Posterior vena cava (tissue), 2 donors: ENCODE measurements around the gene HMHB1. TPM values are rescaled to one million over a fixed set of nuclear protein-coding genes. Genes with fewer than 3 reads are reported as not detected.

Source experiments
- DNase-seq: peaks from one replicate; pipeline ENCODE4 v3.0.0-alpha.2; 2020; ENCODE audit warnings: low spot score
- intact Hi-C, 2 donors: fragments of 100-400 bp; cut with DNase I; formaldehyde crosslinking; loops; one replicate each; pipeline versions ENCODE4 v1.14.1 to v1.14.2; 2022 to 2023
- long read RNA-seq, 2 donors: library from polyadenylated mRNA; unstranded; transcript quantifications; one replicate each; pipeline ENCODE4 v2.0.0, GENCODE V29; 2020 to 2021
- total RNA-seq, 2 donors: library from RNA; stranded (reverse); fragmentation: NEBNext Ultra II Directional; extraction: Animal tissue kit (Norgen Biotek cat#: 25700); gene quantifications; one replicate each; pipeline ENCODE4 v1.2.1, GENCODE V29; 2021
- donor health status: DM: yes; HTN: yes; CAD: no.
- donor health status: DM: yes; HTN: yes; CAD: no.

The HMHB1 gene
- not detected for total RNA-seq
- long read RNA-seq, donor 1 = 0 reads
- long read RNA-seq, donor 2 = 0 reads

DNA sequence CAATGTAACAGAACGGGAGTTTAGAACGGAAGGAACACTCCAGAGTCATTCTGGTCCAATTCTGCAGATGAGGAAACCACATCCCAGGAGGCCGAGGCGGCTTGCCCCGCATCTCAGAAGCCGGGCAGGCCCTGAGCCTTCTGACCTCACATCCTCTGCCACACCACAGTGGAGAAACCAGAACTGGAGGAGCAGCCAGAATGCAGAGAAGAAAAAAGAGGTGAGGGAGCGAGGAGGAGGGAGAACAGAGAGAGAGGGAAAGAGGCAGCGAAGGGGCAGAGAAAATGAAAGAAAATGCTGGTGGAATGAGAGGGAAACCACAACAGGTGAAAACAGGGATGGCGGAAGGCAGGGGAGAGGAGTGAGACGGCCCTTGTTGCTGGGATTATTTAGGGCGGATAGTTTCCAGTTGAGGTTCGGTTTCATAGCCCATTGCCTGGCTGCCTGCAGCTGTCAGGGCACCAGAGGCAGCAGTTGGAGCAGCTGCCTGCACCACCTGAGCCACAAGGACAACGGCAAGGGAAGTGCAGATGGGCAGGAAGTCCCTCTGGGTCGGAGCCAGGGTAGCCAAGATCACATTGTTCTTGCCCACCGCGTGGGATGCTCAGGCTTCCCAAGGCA is at the start of gene HMHB1:
Gene HMHB1 (plus strand): TSS at position 77 of the 621 bp plus-strand sequence.
- no peak for DNase-seq
- intact Hi-C loops = no loop called here

DNA sequence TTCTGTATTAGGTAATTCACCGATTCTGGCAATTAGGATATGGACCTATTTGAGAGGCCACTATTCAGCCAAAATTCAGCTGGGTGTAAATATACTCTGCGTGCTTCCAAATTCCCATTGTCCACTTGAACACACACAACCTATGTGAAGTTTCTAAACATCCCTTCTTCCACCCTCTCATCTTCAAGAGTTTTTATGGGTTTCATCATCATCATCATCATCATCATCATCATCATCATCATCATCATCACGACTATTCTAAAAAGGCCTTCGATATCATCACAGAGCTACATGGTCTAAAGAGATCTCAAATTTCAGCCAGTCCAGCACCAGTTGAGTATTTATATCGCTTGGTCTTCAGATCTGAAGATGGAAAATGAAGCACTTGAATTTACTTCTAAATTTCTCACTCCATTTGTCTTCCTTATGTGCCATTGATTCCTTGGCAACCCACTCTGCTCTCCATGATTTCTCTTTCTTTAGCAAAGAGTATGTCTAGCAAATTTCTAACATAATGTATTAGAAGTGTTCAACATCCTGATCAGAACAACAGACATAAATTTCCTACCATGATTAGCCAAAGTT is 49.2 kb upstream of the HMHB1 start:
- no peak for DNase-seq
- intact Hi-C loops = no loop called here

DNA sequence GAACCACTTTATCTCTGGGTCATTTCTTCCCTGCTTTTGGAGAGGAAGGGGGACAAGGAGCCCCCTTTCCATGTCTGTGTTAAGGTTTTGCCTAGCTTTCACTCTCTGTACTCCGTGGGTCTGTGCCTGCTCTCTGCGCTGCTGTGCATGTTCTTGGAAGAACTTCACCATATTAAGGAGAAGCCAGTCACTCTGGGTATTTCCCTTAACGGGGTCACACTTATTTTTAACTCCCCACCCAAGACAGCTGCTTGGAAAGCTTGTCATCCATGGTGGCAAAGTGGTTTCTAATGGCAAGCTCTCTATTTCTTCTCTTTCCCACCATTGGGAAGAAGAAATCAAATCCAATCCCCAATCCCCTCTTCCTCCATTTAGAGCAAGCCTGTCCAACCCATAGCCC is 44.8 kb upstream of the HMHB1 start:
- intact Hi-C loops = no loop called here
- no peak for DNase-seq

GRCh38 chr5:143769026-143769786 is 42.8 kb upstream of the HMHB1 start:
- intact Hi-C loops = no loop called here
- no peak for DNase-seq

DNA sequence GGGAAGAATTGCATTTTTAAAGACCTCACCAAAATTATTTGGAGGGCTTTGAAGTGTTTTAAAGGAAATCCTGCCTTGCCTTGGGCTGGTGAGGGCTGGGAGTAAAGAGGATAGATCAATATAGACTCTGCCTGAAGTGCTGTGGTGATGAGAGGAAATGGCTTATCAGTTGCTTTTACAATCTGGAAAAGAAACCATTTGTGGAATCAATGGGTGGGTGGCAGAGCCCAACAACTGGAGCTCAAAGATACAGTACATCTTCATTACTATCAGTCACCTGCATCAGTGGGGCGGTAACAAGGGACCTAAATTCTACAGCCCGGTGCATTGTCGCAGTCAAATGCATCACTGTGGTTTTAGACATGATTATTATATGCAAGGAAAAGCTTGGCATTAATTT is 41.5 kb upstream of the HMHB1 start:
- DNase-seq = no peak
- intact Hi-C loops = no loop called here

DNA sequence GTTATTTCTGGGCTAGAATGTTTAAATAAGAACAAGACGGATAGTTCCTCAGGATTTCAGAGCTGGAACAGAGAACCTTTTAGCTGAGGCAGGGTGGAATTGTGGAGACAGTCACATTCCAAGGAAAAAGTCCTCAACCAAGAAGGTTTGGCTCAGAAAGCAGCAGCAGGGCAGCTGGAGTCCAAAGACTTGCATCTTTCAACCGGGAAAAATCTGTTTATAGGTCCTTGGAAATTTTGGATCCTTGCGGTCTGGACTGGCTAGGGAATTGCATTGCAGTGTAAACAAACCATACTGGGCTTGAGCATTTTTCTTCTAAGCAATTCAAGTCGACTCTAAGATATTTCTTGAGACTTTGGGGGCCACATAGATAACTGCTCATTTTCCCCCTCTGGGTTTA is 40.8 kb upstream of the HMHB1 start:
- no peak for DNase-seq
- intact Hi-C loops = no loop called here

GRCh38 chr5:143771602-143772001 is 40.4 kb upstream of the HMHB1 start:
- DNase-seq = no peak
- intact Hi-C loops = no loop called here

DNA sequence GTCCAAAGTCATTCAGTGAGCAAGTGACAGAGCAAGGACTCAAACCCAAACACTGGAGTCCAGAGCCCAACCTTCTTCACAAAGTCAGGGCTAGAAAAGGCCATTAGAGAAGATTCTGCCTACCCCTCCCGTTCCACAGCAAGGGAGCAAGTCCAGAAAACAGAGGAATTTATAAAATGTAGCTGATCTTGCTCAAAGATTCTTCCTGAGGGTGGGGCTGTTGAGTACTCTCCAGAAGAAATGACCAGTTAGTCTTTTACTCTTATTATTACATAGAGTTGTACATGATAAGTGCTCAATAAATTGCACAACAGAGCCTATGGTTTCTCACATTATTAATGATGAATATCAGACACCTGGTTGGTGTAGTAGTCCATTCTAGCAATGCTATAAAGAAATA is 39.3 kb upstream of the HMHB1 start:
- intact Hi-C loops = no loop called here
- DNase-seq = no peak

- no peak for DNase-seq
- intact Hi-C loops = no loop called here
Observed at GRCh38 chr5:143775258-143775657, 36.7 kb upstream of the HMHB1 start.

DNA sequence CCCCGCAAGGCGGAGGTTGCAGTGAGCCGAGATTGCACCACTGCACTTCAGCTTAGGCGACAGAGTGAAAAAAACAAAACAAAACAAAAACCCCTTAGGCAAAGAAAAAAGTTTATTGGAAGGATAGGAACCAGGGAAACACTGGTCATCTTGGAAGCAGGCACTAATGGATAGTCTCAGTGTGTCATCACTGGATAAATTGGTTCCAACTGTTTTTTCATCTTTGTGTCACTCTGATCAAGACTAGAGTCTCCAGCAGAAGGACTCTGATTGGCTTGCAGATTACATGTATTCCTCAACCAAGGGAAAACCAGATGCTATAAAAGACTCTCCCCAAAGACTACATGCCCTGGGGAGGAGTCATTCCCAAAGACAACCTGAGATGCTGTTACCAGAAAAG is 35.0 kb upstream of the HMHB1 start:
- DNase-seq = no peak
- intact Hi-C loops = no loop called here

DNA sequence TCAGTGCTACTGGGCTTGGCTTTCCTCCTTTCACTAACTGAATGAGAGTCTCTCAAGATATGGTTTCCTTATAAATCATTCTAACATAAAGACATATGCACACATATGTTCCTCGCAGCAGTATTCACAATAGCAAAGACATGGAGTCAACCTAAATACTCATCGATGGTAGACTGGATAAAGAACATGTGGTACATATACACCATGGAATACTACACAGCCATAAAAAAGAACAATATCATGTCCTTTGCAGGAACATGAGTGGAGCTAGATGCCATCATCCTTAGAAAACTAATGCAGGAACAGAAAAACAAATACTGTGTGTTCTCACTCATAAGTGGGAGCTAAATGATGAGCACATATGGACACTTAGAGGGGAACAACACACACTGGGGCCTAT is 32.5 kb upstream of the HMHB1 start:
- no peak for DNase-seq

GRCh38 chr5:143781993-143782520 is 29.9 kb upstream of the HMHB1 start:
- intact Hi-C loops = no loop called here
- DNase-seq = no peak

More for the DNA sequence above, 32.5 kb upstream of the HMHB1 start:
- intact Hi-C loops = no loop called here

DNA sequence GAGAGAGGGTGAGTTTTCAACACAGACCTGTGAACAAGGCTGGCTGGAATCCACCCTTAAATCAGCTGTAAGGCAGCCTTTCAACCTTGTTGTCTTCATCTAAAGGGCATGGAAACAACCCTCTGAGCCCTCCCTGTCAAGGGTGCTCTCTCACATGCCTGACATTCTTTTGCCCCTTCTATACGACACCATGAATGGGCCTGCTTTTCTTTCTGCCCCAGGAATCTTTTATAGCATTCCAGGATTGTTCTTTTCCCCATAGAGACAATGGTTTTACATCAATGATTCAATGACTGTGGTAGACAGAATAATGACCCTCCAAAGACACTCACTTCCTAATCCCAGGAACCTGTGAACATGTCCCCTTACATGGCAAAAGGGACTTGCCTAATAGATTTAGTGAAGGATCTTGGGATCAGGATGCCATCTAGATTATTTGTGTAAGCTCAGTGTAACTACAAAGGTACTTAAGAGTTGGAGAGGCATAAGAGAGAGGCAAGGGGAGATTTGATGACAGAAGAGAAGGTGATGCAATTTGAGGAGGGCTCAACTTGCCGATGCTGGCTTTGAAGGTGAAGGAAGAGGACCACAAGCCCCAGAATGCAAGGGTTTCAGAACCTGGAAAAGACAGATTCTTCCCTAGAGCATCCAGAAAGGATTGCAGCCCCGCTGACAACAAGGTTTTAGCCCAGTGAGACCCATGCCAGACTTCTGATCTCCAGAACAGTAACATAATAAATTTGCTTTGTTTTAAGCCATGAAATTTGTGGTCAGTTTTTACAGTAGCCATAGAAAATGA is 29.2 kb upstream of the HMHB1 start:
- no peak for DNase-seq

GRCh38 chr5:143788401-143788800 is 23.6 kb upstream of the HMHB1 start:
- no peak for DNase-seq
- intact Hi-C loops = no loop called here

More for the DNA sequence above, 29.2 kb upstream of the HMHB1 start:
- intact Hi-C loops = no loop called here

DNA sequence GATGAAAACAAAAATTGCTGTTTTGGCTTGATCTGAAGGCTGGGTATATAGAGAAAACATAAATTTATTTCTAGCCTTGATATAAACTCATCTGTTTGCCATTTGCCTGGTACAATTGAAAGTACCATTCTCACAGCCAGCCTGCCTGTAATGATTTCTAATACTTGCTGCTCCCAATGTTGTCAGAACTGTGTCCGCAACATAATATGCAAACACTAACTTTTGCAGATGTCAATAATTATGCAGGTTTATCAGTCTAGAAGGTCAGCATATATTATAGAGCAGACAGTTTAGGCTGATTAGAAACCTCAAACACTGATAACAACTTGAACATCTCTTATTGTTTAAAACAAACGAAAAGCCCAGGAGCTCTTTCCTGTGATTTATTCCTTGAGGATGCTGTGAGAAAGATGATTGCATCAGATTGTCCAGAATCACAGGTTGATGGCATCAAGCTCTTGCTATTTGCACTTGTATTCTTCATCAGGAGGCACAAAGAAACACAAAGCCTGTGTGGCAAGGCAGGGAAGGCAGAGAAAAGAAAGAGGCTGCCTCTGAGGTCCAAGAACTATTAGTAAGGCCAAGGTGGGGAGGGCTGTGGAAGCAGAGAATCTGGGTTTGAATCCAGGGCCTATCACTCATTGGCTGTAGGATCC is 21.4 kb upstream of the HMHB1 start:
- intact Hi-C loops = no loop called here
- DNase-seq = no peak

GRCh38 chr5:143791848-143792731 is 19.9 kb upstream of the HMHB1 start:
- no peak for DNase-seq
- intact Hi-C loops = no loop called here

DNA sequence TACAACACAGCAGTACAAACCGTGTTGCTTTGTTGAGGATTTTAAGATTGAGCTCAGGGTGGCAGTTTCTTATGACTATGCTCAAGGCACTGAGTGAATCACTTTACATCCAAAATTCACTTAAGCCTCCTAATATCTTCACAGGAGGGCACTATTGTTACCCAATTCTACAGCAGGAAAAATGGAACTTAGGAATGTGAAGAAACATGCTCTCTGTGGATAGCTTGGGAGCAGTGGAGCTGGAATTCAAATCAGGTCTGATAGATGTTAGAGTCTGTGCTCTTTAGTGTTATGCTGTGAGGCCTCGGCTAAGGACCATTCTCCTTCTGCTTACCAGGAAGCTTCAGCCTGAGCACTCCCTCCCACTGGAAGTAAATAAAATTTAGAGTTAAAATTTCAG is 18.7 kb upstream of the HMHB1 start:
- intact Hi-C loops = no loop called here

DNA sequence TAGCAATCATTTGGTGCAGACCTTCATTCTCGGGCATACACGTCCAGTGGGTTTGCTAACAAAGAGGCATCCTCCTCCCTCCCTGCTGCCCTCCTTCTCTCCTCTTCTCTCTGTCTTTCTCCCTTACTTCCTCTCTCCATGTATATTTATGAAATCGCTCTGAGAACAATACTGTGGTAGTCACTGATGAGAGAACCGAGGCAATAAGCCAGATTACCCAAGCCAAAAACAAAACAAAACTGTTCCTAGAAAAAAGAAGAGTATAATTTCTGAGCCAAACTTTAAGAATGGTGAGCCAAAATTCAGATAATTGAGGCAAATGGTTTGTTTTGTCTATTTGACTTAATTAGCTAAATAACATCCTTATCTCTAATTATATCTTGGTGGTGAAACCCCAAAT is 15.8 kb upstream of the HMHB1 start:
- DNase-seq = no peak
- intact Hi-C loops = no loop called here

More for the DNA sequence above, 18.7 kb upstream of the HMHB1 start:
- DNase-seq = no peak
